ACHN (cell line): ENCODE results near the gene ZNF235.
"Not testable (repeated sequence)": the region's sequence is repeated elsewhere in the genome, so short reads cannot be mapped to it uniquely, and the experiment has no call there.

ENCODE experiments used
- DNase-seq: peaks from one replicate; pipeline ENCODE4 v3.0.0-alpha.2; 2015
- in situ Hi-C: cut with HindIII; loops from 2 replicates; pipeline ENCODE4 v1.10.0; 2017; ENCODE audit warnings: low sequenced_read_pairs, low pct_ligation_motif_present, low pct_unique_long_range_greater_than_20kb

ZNF235 gene

GRCh38 chr19:44304659-44305193, at the start of gene ZNF235:
Gene ZNF235 (minus strand): TSS chr19:44305025. CDS start chr19:44303404, 1,621 bp downstream.
- in situ Hi-C loops, result no loop called here
- peak; percentile 97 for DNase-seq

- in situ Hi-C loops, result no loop called here
- DNase-seq, result no peak
These were observed 41.7 kb upstream of the ZNF235 start for GRCh38 chr19:44346556-44346955.

DNA sequence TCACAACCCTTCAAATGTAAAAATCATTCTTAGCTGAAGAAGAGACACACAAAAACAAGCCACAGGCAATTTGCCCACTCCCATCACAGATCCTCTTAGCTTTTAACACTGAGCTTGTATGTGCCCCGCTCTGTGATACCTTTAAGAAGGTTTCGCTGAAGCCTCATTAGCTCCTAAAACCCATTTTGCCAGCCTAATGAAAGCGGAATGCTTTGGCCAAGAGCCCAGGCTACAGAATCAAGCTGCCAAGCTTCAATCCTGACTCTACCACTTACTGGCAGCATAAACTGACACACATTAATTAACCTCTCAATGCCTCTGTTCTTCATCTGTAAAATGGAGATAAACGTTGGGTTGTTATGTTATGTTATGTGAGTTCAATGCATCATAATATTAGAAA, 41.1 kb upstream of the ZNF235 start:
- no peak for DNase-seq
- in situ Hi-C loops, result no loop called here

GRCh38 chr19:44344255-44344654, 39.4 kb upstream of the ZNF235 start:
- no peak for DNase-seq
- in situ Hi-C loops, result no loop called here

DNA sequence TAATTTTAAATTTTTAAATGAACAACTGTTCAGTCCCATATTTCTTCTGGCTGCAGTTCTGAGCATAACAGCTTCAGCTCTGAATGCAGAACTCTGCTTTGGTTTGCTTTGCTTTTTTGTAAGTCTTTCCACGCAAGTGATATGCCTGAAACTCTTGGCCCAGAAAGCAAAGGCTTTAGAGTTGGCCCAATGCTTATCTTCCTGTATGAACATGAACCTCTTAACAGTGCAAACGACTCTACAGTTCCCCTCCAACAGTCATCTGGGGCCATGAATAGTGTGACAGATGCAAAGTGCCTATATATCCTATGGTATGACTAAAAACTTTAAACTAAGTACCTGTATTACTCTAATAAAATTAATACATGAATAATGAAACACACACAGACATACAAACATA, 37.0 kb upstream of the ZNF235 start:
- in situ Hi-C loops, result no loop called here

DNA sequence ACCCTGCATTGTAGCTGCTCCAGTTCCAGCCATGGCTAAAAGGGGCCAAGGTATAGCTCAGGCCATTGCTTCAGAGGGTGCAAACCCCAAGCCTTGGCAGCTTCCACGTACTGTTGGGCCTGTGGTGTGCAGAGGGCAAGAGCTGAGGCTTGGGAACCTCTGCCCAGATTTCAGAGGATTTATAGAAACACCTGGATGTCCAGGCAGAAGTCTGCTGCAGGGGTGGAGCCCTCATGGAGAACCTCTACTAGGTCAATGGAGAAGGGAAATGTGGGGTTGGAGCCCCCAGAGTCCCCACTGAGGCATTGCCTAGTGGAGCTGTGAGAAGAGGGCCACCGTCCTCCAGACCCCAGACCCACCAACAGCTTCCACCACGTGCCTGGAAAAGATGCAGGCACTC, 29.8 kb upstream of the ZNF235 start:
- DNase-seq, in situ Hi-C loops: not testable (repeated sequence)

More for the DNA sequence above, 37.0 kb upstream of the ZNF235 start:
- DNase-seq, result no peak

GRCh38 chr19:44332145-44332544, 27.3 kb upstream of the ZNF235 start:
- in situ Hi-C loops, result no loop called here
- DNase-seq, result no peak

DNA sequence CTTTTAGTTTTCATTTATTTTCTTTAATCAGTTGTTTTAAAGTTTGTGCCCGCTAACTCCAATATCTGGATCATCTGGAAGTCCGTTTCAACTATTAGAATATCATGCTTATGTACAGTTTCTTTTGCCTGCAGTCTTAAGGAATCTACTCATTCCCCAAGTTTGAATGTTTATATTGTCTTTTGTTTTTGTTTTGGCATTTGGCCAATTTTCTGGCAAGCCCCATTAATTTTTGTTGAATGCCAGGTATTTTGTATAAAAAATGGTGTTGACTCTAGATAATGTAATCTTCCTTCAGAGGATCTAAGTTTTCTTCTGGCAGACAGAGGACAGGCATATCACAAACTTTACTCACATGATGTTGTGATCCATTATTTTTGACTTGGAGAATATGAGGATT, 11.1 kb upstream of the ZNF235 start:
- DNase-seq, result no peak
- in situ Hi-C loops, result no loop called here

- in situ Hi-C loops, result no loop called here
These were observed 8.4 kb upstream of the ZNF235 start for GRCh38 chr19:44313231-44313630.

DNA sequence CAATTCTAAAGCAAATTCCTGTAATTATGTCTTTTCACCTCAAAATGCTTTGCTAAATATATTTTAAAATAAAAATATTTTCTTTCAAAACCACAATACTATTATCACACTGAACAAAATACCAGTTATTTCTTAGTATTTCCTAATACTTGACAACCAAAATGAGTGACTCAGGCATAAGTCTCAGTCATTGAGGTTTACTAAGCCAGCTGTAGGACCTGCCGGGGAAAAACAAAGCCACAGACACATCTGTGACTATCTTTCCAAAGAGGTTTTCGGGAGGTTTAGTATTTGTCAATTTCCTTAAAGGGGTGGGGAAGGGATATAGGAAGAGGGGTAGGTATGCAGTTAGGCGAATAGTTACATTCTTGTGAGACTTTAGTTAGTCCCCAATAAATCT, 3.2 kb upstream of the ZNF235 start:
- in situ Hi-C loops, result no loop called here
- DNase-seq, result no peak

More at GRCh38 chr19:44313231-44313630, 8.4 kb upstream of the ZNF235 start:
- DNase-seq, result no peak

DNA sequence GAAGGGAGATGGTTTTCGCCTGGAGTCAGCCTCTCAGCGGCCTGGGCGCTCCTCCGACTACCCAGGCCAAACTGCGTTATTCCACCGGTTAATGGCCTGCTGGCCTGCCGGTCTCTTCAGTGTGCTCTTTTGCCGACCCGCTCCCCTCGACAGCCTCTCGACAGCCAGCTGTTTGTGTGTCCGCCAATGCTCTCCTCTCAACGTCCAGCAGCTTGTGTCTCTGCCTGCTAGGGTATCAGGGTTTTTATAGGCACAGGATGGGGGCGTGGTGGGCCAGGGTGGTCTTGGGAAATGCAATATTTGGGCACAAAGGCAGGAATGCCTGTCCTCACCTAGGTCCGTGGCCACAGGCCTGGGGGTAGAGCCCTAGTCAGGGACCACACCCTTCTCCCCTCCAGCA, 1.5 kb upstream of the ZNF235 start:
- DNase-seq, result no peak
- in situ Hi-C loops, result no loop called here

DNA sequence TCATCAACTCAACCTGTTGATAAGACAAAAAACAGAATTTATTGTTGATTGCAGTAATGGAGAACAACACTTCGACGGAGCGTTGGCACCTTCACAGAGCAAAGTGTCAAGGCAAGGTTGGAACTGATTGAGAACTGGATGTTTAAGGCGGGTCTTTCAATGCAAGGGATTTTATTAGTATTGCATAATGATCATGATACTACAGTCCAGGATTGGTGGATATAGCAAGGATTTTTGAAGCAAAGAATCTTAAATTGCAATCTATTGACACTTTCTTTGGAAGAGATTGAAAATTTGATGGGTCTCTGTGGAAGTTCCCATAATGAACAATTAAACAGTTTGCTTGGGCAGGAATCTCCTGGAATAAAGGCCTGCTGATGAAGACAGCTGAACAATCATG, 632 bp upstream of the ZNF235 start:
- no peak for DNase-seq
- in situ Hi-C loops, result no loop called here

DNA sequence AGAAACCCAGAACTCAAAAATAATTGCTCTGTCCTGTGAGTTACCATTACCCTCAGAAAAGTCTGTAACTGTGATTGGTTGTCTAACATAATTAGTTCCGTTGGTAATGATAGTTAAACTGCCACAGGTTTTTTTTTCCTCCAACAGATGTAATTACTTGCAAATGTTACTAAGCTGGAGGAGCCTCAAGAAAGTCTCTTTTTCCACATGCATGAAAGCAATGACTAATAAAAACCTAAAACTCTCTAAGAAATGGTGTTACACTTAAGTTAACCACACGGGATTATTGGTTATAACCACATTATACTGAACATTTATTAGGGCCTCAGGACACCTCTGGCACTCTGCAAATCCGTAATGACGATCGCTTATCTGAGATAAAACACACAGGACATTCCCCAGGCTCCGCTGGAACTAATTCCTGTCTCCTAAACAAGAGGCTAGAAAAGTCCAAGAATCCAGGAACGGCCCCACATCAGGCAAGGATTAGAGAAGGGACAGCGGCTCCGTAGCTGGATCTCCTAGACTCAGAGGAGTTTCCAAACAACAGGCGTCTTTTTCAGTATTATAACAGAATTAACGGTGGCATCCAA, 753 bp downstream of the ZNF235 start:
- DNase-seq, result peak; percentile 14
- in situ Hi-C loops, result no loop called here

GRCh38 chr19:44303320-44303719, 1.5 kb downstream of the ZNF235 start:
- DNase-seq, result no peak
- in situ Hi-C loops, result no loop called here

DNA sequence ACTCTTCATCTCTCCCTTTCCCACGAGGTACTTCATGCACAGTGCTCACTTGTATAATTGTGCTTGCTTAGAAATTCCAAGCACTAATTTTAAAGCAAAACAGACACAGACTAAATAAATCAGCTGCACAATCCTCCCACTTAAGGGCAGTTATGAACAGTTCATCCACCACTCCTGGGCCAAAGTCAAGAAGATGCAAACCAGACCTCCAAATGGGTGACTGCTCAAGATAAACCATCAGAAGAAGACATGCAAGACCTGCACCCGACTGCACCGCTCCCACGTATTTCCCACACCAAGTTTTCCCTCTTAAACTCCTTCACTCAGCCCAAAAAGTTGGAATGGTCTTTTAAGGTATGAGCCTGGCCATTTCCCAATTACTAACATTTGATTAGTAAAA, 19.9 kb downstream of the ZNF235 start:
- in situ Hi-C loops, result no loop called here
- DNase-seq, result no peak

GRCh38 chr19:44282846-44283245, 22.0 kb downstream of the ZNF235 start:
- no peak for DNase-seq
- in situ Hi-C loops, result no loop called here

- in situ Hi-C loops, result no loop called here
- DNase-seq, result no peak
These were observed 23.9 kb downstream of the ZNF235 start for GRCh38 chr19:44280916-44281315.

GRCh38 chr19:44278181-44278690, 26.6 kb downstream of the ZNF235 start:
- no peak for DNase-seq
- in situ Hi-C loops, result no loop called here

DNA sequence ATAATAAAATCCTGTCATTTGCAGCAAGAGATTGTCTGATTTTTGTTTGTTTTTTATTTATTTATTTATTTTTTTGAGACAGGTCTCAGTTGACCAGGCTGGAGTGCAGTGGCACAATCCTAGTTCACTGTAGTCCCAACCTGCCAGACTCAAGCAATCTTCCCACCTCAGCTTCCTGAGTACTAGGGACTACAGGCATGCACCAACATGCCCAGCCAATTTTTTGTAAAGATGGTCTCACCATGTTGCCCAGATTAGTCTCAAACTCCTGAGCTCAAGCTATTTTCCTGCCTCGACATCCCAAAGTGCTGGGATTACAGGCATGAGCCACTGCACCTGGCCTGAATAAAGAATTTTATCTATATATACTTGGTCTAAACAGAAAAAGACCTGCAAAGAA, 27.5 kb downstream of the ZNF235 start:
- no peak for DNase-seq
- in situ Hi-C loops, result no loop called here

DNA sequence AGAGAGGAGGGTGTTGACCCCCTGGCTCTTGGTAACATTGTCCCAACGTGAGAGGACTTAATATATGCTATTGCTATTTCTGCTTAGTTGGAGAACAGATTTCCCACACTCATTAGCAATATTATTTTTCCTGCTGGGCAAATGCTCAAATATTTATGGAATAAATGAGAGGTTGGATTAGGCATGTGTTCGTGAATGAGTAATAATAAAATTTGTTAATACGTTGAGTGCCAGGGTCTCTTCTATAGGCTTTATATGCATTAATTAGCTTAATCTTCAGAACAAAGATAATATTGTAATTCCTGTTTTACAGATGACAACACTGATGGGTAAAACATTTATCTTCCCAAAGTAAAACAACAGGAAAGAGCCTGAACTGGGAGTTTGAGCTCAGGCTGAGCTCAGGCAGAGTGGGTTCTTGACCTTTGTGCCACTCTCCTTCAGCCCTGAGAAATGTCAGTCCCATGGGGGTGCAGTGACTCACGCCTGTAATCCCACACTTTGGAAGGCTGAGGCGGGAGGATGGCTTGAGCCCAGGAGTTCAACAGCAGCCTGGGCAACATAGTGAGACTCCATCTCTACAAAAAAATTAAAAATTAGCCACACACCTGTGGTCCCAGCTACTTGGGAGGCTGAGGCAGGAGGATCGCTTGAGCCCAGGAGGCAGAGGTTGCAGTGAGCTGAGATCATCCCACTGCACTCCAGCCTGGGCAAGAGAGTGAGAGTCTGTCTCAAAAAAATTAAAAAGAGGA, 44.0 kb downstream of the ZNF235 start:
- no peak for DNase-seq
- in situ Hi-C loops, result no loop called here
